Nephron (organoid): ENCODE data around the gene KDM4C.

Experiments
- H3K27ac Mint-ChIP-seq, 3 experiments: 2 replicates each; pipeline ENCODE4 v1.8.0; 2020; ENCODE audit warnings: mixed read lengths in 3 of 3, mild to moderate bottlenecking in 2 of 3, moderate library complexity in 1 of 3
- H3K27me3 Mint-ChIP-seq: 2 replicates; pipeline ENCODE4 v1.8.0; 2021; ENCODE audit warnings: low read depth, mild to moderate bottlenecking, moderate library complexity, mixed read lengths
- H3K36me3 Mint-ChIP-seq: 2 replicates; pipeline ENCODE4 v1.8.0; 2020; ENCODE audit warnings: low read depth, mixed read lengths
- H3K4me1 Mint-ChIP-seq: 2 replicates; pipeline ENCODE4 v1.8.0; 2020; ENCODE audit warnings: mixed read lengths
- H3K4me3 Mint-ChIP-seq, 3 experiments: 2 replicates each; pipeline ENCODE4 v1.8.0; 2020; ENCODE audit warnings: mild to moderate bottlenecking in 3 of 3, mixed read lengths in 3 of 3, moderate library complexity in 2 of 3
- H3K9me3 Mint-ChIP-seq: 2 replicates; pipeline ENCODE4 v1.8.0; 2020; ENCODE audit warnings: mixed read lengths
- CTCF ChIP-seq, 3 experiments: fragments of 200-600 bp; sonication (generic); IDR thresholded peaks; one replicate each; pipeline ENCODE4 v1.5.0; 2021; ENCODE audit warnings: antibody characterized with exemption in 3 of 3; ENCODE audit not compliant: unreplicated experiment in 3 of 3

KDM4C gene

DNA sequence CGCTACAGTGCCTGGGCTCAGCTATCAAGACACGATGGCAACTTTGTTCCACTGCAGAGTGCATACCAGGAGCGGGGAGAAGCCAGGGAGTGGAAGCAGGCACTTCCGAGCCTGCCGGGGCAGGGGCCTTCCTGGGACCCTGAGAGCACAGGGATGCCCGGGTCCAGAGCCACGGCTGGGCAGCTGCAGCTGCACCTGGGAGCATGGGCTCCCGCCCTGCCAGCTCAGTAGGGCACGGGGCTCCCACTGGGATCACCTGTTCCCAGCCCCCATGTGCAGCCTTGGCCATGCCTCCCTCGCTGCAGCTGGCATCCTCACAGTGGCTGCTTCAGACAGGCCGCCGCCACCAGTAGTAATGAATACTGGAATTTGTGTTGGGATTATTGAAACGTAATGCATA lies 391.5 kb downstream of the KDM4C start:
- no peaks in the 10 kb centered on the region for H3K27me3 Mint-ChIP-seq

DNA sequence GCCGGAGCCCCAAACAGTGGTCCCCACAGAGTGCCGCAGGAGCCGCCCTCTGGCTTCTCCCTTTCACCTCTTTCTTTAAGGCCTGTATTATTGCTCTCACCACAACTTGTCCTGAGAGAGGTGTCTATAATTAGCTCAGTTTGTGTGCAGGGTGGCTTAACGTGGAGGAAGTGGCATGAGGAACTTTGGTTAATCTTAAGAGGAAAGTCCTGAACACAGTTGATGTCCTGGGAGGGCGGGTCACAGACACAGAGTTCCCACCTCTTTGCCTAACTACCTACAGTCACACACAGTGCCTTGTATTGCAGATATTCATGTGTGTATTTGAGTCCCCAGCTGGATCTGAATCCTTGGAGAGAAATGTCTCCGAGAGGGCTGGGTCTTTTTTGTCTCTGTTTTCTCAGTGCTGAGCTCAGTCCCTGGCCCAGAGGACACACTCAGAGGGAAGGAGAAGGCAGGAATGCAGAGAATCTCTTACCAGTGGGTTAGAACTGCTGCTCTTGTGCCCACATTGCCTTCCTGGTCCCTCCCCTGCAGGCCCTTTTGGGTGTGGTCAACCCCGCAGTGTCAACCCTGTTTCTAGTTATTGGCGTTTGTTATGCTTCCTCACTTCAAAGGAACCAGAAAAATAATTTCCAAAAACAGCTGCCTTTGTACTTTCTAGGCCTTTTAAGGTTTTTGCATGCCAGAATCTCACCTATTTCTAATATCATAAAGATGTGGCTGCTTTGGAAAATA lies 392.5 kb downstream of the KDM4C start:
- peaks cover 33% of the 10 kb centered on the region for H3K4me1 Mint-ChIP-seq
- no peak for TF ChIP-seq CTCF (IDR thresholded peaks at IDR 0.05; ENCODE audit: unreplicated experiment in 3 of 3)
- H3K4me3 Mint-ChIP-seq, result no peak overlapping the region
- peaks cover 3% of the 10 kb centered on the region for H3K9me3 Mint-ChIP-seq
- no peaks in the 10 kb centered on the region for H3K36me3 Mint-ChIP-seq
- H3K27me3 Mint-ChIP-seq, result no peaks in the 10 kb centered on the region
- no peak overlapping the region for H3K27ac Mint-ChIP-seq

More for the DNA sequence above, 391.5 kb downstream of the KDM4C start:
- H3K27ac Mint-ChIP-seq, result no peak overlapping the region
- H3K4me3 Mint-ChIP-seq, result no peak overlapping the region
- TF ChIP-seq CTCF (IDR thresholded peaks at IDR 0.05; ENCODE audit: unreplicated experiment in 3 of 3), result no peak
- no peaks in the 10 kb centered on the region for H3K36me3 Mint-ChIP-seq
- H3K4me1 Mint-ChIP-seq, result peaks cover 33% of the 10 kb centered on the region
- no peaks in the 10 kb centered on the region for H3K9me3 Mint-ChIP-seq

GRCh38 chr9:7153134-7153533 lies 395.4 kb downstream of the KDM4C start:
- Mint-ChIP-seq H3K27ac (no peak overlapping the region), H3K4me1 (peaks cover 13% of the 10 kb centered on the region), H3K27me3 (no peaks in the 10 kb centered on the region), H3K36me3 (peaks cover 9% of the 10 kb centered on the region), H3K4me3 (no peak overlapping the region), H3K9me3 (peaks cover 11% of the 10 kb centered on the region)
- TF ChIP-seq CTCF (IDR thresholded peaks at IDR 0.05; ENCODE audit: unreplicated experiment in 3 of 3), result no peak

- peaks cover 13% of the 10 kb centered on the region for H3K36me3 Mint-ChIP-seq
- no peak for TF ChIP-seq CTCF (IDR thresholded peaks at IDR 0.05; ENCODE audit: unreplicated experiment in 3 of 3)
- H3K9me3 Mint-ChIP-seq, result peaks cover 15% of the 10 kb centered on the region
- no peaks in the 10 kb centered on the region for H3K27me3 Mint-ChIP-seq
- H3K4me1 Mint-ChIP-seq, result peaks cover 13% of the 10 kb centered on the region
- no peak overlapping the region for H3K4me3 Mint-ChIP-seq
- peak overlapping the region in 1 of 3 experiments; percentile 14 for H3K27ac Mint-ChIP-seq
These were observed 395.8 kb downstream of the KDM4C start for GRCh38 chr9:7153566-7153965.

DNA sequence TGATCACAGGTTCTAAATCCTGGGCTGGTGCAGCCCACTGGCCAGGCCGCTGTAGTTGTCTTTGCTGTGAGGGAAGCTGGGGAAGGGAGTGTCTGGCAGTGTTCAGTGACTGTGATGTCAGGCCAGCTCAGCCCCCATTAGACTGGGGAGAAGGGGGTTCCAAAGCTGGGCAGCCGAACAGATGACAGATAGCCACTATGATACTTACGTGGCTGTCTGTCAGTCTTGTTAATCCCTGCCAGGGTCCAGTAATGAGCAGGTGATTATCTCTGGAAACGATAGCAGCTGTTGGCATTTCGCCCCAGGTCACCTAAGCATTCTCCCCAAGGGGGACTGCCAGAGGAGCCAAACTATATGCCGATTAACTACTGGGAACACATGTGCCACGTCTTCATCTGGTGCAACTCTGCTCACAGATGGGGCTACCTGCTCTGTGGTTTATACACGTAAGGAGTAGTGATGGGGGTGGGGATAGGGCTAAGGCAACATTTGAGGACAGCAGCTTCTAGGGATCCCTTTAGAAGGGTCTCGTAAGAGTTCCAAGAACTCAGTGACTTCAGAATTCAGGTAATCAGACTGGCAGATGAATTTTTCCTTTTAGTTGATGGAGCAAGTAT lies 396.3 kb downstream of the KDM4C start:
- no peak overlapping the region for H3K27ac Mint-ChIP-seq
- no peak overlapping the region for H3K4me3 Mint-ChIP-seq
- peaks cover 16% of the 10 kb centered on the region for H3K36me3 Mint-ChIP-seq
- peaks cover 13% of the 10 kb centered on the region for H3K4me1 Mint-ChIP-seq
- no peaks in the 10 kb centered on the region for H3K27me3 Mint-ChIP-seq
- no peak for TF ChIP-seq CTCF (IDR thresholded peaks at IDR 0.05; ENCODE audit: unreplicated experiment in 3 of 3)
- peaks cover 16% of the 10 kb centered on the region for H3K9me3 Mint-ChIP-seq

GRCh38 chr9:7154650-7155049 lies 396.9 kb downstream of the KDM4C start:
- Mint-ChIP-seq H3K4me1 (peaks cover 13% of the 10 kb centered on the region), H3K27ac (no peak overlapping the region), H3K27me3 (no peaks in the 10 kb centered on the region), H3K4me3 (no peak overlapping the region), H3K9me3 (peaks cover 16% of the 10 kb centered on the region), H3K36me3 (peaks cover 19% of the 10 kb centered on the region)
- no peak for TF ChIP-seq CTCF (IDR thresholded peaks at IDR 0.05; ENCODE audit: unreplicated experiment in 3 of 3)
